ENCODE results near the gene ACCS.

The ACCS gene

DNA sequence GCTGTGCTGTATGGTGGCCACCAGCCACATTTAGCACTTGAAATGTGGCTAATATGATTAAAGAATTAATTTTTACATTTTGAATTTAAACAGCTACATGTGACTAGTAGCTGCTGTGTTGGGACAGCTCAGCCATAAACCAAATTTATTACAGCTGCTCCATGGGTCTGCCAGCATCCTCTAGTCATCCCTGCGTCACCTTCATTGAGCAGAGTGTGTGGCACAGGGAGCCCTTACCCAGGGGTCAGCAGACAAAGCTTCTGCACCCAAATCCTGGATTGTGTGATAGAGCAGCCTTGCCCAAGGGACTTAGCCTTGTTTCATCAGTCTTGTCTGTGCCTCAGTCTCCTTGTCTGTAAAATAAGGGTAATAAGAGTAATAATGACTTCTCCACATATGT is 37.7 kb upstream of the ACCS start:
- no peak overlapping the region for H2AFZ ChIP-seq (ENCODE audit: low read length)
- no peak overlapping the region for H4K8ac ChIP-seq (ENCODE audit: low read depth, low read length)
- no peak overlapping the region for H2AK5ac ChIP-seq (ENCODE audit: low read depth, low read length)
- no peak overlapping the region for H3K27ac ChIP-seq (replicated peaks; ENCODE audit: low read length)
- no peak overlapping the region for H2BK5ac ChIP-seq (ENCODE audit: low read length)
- H3K14ac ChIP-seq (ENCODE audit: low read length) = no peak overlapping the region
- no peak overlapping the region for H3K18ac ChIP-seq (ENCODE audit: low read length)
- H3K23ac ChIP-seq (ENCODE audit: low read depth, low read length, poor library complexity) = no peak overlapping the region
- H3K36me3 ChIP-seq (replicated peaks in 1 of 2; ENCODE audit: control insufficient read depth in 2 of 2, insufficient read depth in 2 of 2, low read length in 2 of 2) = no peaks in the 10 kb centered on the region
- no peaks in the 10 kb centered on the region for H3K9me3 ChIP-seq (replicated peaks in 1 of 2; ENCODE audit: control insufficient read depth in 2 of 2, insufficient read depth in 1 of 2, low read depth in 1 of 2, low read length in 2 of 2)
- H3K4me2 ChIP-seq (ENCODE audit: insufficient read depth, low read length, poor library complexity, severe bottlenecking) = no peak overlapping the region
- no peak overlapping the region for H2BK120ac ChIP-seq (ENCODE audit: low read depth, low read length)
- no peak overlapping the region for H4K91ac ChIP-seq (ENCODE audit: low read depth, low read length, poor library complexity)
- H3K4ac ChIP-seq (ENCODE audit: low read length) = no peak overlapping the region
- H2BK12ac ChIP-seq (ENCODE audit: low read length) = no peak overlapping the region
- no peaks in the 10 kb centered on the region for H3K79me1 ChIP-seq (ENCODE audit: low read depth, low read length)
- H3K4me1 ChIP-seq (ENCODE audit: control insufficient read depth in 2 of 2, insufficient read depth in 1 of 2, low read depth in 1 of 2, low read length in 2 of 2) = peaks cover 6 to 20% of the 10 kb centered on the region in 2 donors
- WGBS, 2 donors (ENCODE audit: extremely low coverage in 2 of 2, insufficient read length in 2 of 2, insufficient replicate concordance in 1 of 2) = no CpG with 5 or more reads among the region's 1 CpG
- no peak overlapping the region for H3K4me3 ChIP-seq (ENCODE audit: low read length in 2 of 2)
- no peak for DNase-seq (ENCODE audit: low spot score)
- peaks cover 0 to 3% (median 0%) of the 10 kb centered on the region in 3 experiments for H3K27me3 ChIP-seq (ENCODE audit: control insufficient read depth in 3 of 3, insufficient read depth in 3 of 3, low read depth in 1 of 3, low read length in 3 of 3)
- H2BK15ac ChIP-seq (ENCODE audit: low read length) = no peak overlapping the region
- no peak overlapping the region for H3K9ac ChIP-seq (ENCODE audit: low read depth, low read length, poor library complexity)

GRCh38 chr11:44028816-44029506 is 37.1 kb upstream of the ACCS start:
- Histone ChIP-seq H3K23ac (ENCODE audit: low read depth, low read length, poor library complexity) (no peak overlapping the region), H2AFZ (ENCODE audit: low read length) (no peak overlapping the region), H3K18ac (ENCODE audit: low read length) (peak overlapping the region; percentile 0), H3K9me3 (replicated peaks in 1 of 2; ENCODE audit: control insufficient read depth in 2 of 2, insufficient read depth in 1 of 2, low read depth in 1 of 2, low read length in 2 of 2) (no peaks in the 10 kb centered on the region), H3K4me2 (ENCODE audit: insufficient read depth, low read length, poor library complexity, severe bottlenecking) (no peak overlapping the region), H2BK120ac (ENCODE audit: low read depth, low read length) (peak overlapping the region; percentile 26), H3K14ac (ENCODE audit: low read length) (no peak overlapping the region), H3K9ac (ENCODE audit: low read depth, low read length, poor library complexity) (no peak overlapping the region), H3K27ac (replicated peaks; ENCODE audit: low read length) (no peak overlapping the region), H2BK12ac (ENCODE audit: low read length) (peak overlapping the region; percentile 33), H3K4me3 (ENCODE audit: low read length in 2 of 2) (no peak overlapping the region), H2AK5ac (ENCODE audit: low read depth, low read length) (no peak overlapping the region), H3K27me3 (ENCODE audit: control insufficient read depth in 3 of 3, insufficient read depth in 3 of 3, low read depth in 1 of 3, low read length in 3 of 3) (peaks cover 0 to 3% (median 0%) of the 10 kb centered on the region in 3 experiments), H3K4ac (ENCODE audit: low read length) (no peak overlapping the region), H3K4me1 (ENCODE audit: control insufficient read depth in 2 of 2, insufficient read depth in 1 of 2, low read depth in 1 of 2, low read length in 2 of 2) (peaks cover 10 to 22% of the 10 kb centered on the region in 2 donors), H3K36me3 (replicated peaks in 1 of 2; ENCODE audit: control insufficient read depth in 2 of 2, insufficient read depth in 2 of 2, low read length in 2 of 2) (no peaks in the 10 kb centered on the region), H2BK5ac (ENCODE audit: low read length) (no peak overlapping the region), H2BK15ac (ENCODE audit: low read length) (no peak overlapping the region), H4K91ac (ENCODE audit: low read depth, low read length, poor library complexity) (no peak overlapping the region), H3K79me1 (ENCODE audit: low read depth, low read length) (no peaks in the 10 kb centered on the region), H4K8ac (ENCODE audit: low read depth, low read length) (no peak overlapping the region)
- DNase-seq (ENCODE audit: low spot score) = no peak
- WGBS, 2 donors (ENCODE audit: extremely low coverage in 2 of 2, insufficient read length in 2 of 2, insufficient replicate concordance in 1 of 2) = no CpG with 5 or more reads among the region's 3 CpGs

DNA sequence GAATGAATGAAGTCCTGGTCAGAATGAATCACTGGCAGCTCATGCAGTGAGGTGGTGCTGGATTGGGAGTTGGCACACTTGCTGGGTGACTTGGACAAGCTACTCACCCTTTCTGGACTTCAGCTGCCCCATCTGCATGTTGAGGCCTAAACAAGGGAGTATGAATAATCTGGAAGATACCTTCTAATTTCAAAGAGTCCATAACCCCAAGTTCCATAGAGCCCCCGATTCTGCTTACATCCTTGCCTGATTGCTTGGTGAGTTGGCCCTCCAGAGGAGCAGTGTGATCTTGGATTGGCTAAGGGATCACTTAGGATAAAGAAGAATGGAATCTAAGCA is 36.6 kb upstream of the ACCS start:
- Histone ChIP-seq H3K18ac (ENCODE audit: low read length) (peak overlapping the region; percentile 0), H3K4me2 (ENCODE audit: insufficient read depth, low read length, poor library complexity, severe bottlenecking) (no peak overlapping the region), H3K9me3 (replicated peaks in 1 of 2; ENCODE audit: control insufficient read depth in 2 of 2, insufficient read depth in 1 of 2, low read depth in 1 of 2, low read length in 2 of 2) (no peaks in the 10 kb centered on the region), H3K36me3 (replicated peaks in 1 of 2; ENCODE audit: control insufficient read depth in 2 of 2, insufficient read depth in 2 of 2, low read length in 2 of 2) (no peaks in the 10 kb centered on the region), H3K4me3 (ENCODE audit: low read length in 2 of 2) (no peak overlapping the region), H4K8ac (ENCODE audit: low read depth, low read length) (no peak overlapping the region), H3K4ac (ENCODE audit: low read length) (no peak overlapping the region), H2BK120ac (ENCODE audit: low read depth, low read length) (no peak overlapping the region), H3K79me1 (ENCODE audit: low read depth, low read length) (no peaks in the 10 kb centered on the region), H3K4me1 (ENCODE audit: control insufficient read depth in 2 of 2, insufficient read depth in 1 of 2, low read depth in 1 of 2, low read length in 2 of 2) (peaks cover 10 to 22% of the 10 kb centered on the region in 2 donors), H3K27me3 (ENCODE audit: control insufficient read depth in 3 of 3, insufficient read depth in 3 of 3, low read depth in 1 of 3, low read length in 3 of 3) (peaks cover 0 to 3% (median 0%) of the 10 kb centered on the region in 3 experiments), H2BK12ac (ENCODE audit: low read length) (no peak overlapping the region), H3K27ac (replicated peaks; ENCODE audit: low read length) (no peak overlapping the region), H4K91ac (ENCODE audit: low read depth, low read length, poor library complexity) (no peak overlapping the region), H2BK15ac (ENCODE audit: low read length) (no peak overlapping the region), H3K14ac (ENCODE audit: low read length) (no peak overlapping the region), H2AFZ (ENCODE audit: low read length) (no peak overlapping the region), H2AK5ac (ENCODE audit: low read depth, low read length) (no peak overlapping the region), H3K23ac (ENCODE audit: low read depth, low read length, poor library complexity) (no peak overlapping the region), H3K9ac (ENCODE audit: low read depth, low read length, poor library complexity) (no peak overlapping the region), H2BK5ac (ENCODE audit: low read length) (no peak overlapping the region)
- DNase-seq (ENCODE audit: low spot score) = no peak
- no CpG with 5 or more reads among the region's 1 CpG for WGBS, 2 donors (ENCODE audit: extremely low coverage in 2 of 2, insufficient read length in 2 of 2, insufficient replicate concordance in 1 of 2)

GRCh38 chr11:44029977-44030911 is 35.8 kb upstream of the ACCS start:
- H3K27ac ChIP-seq (replicated peaks; ENCODE audit: low read length) = peak overlapping the region; percentile 12
- no peak overlapping the region for H2BK15ac ChIP-seq (ENCODE audit: low read length)
- H3K9ac ChIP-seq (ENCODE audit: low read depth, low read length, poor library complexity) = no peak overlapping the region
- H3K79me1 ChIP-seq (ENCODE audit: low read depth, low read length) = no peaks in the 10 kb centered on the region
- no peak overlapping the region for H2BK120ac ChIP-seq (ENCODE audit: low read depth, low read length)
- peak; percentile 15 for DNase-seq (ENCODE audit: low spot score)
- no peak overlapping the region for H2AK5ac ChIP-seq (ENCODE audit: low read depth, low read length)
- H3K4me3 ChIP-seq (ENCODE audit: low read length in 2 of 2) = no peak overlapping the region
- no peak overlapping the region for H3K4ac ChIP-seq (ENCODE audit: low read length)
- no peak overlapping the region for H3K14ac ChIP-seq (ENCODE audit: low read length)
- no peak overlapping the region for H2BK5ac ChIP-seq (ENCODE audit: low read length)
- no peak overlapping the region for H4K91ac ChIP-seq (ENCODE audit: low read depth, low read length, poor library complexity)
- peak overlapping the region; percentile 75 for H2AFZ ChIP-seq (ENCODE audit: low read length)
- no peak overlapping the region for H3K23ac ChIP-seq (ENCODE audit: low read depth, low read length, poor library complexity)
- H3K36me3 ChIP-seq (replicated peaks in 1 of 2; ENCODE audit: control insufficient read depth in 2 of 2, insufficient read depth in 2 of 2, low read length in 2 of 2) = no peaks in the 10 kb centered on the region
- H3K27me3 ChIP-seq (ENCODE audit: control insufficient read depth in 3 of 3, insufficient read depth in 3 of 3, low read depth in 1 of 3, low read length in 3 of 3) = peaks cover 0 to 3% (median 0%) of the 10 kb centered on the region in 3 experiments
- no CpG with 5 or more reads among the region's 5 CpGs for WGBS, 2 donors (ENCODE audit: extremely low coverage in 2 of 2, insufficient read length in 2 of 2, insufficient replicate concordance in 1 of 2)
- H3K4me1 ChIP-seq (ENCODE audit: control insufficient read depth in 2 of 2, insufficient read depth in 1 of 2, low read depth in 1 of 2, low read length in 2 of 2) = peaks cover 10 to 22% of the 10 kb centered on the region in 2 donors
- no peak overlapping the region for H4K8ac ChIP-seq (ENCODE audit: low read depth, low read length)
- H3K4me2 ChIP-seq (ENCODE audit: insufficient read depth, low read length, poor library complexity, severe bottlenecking) = no peak overlapping the region
- H3K9me3 ChIP-seq (replicated peaks in 1 of 2; ENCODE audit: control insufficient read depth in 2 of 2, insufficient read depth in 1 of 2, low read depth in 1 of 2, low read length in 2 of 2) = no peaks in the 10 kb centered on the region
- H3K18ac ChIP-seq (ENCODE audit: low read length) = no peak overlapping the region
- H2BK12ac ChIP-seq (ENCODE audit: low read length) = no peak overlapping the region

All from neuronal stem cell (in vitro differentiated cells).